B cell (primary cell): ENCODE measurements around the gene IGFN1.

Source experiments
- CTCF ChIP-seq: fragments of 200-600 bp; IDR thresholded peaks from one replicate; pipeline ENCODE4 v1.8.0; 2022; ENCODE audit warnings: antibody characterized with exemption, mild to moderate bottlenecking
- EZH2 ChIP-seq: IDR thresholded peaks from 2 replicates; pipeline ENCODE4 v1.6.1; 2012; ENCODE audit warnings: borderline replicate concordance, low read depth, mild to moderate bottlenecking, moderate library complexity, low read length; ENCODE audit not compliant: insufficient read depth, poor library complexity, severe bottlenecking

GRCh38 chr1:201175820-201176500 lies 14.7 kb upstream of the IGFN1 start:
- TF ChIP-seq CTCF: no peak
- no peak for TF ChIP-seq EZH2
